Activated CD8-positive, alpha-beta T cell treated with anti-CD3 and anti-CD28 coated beads for 36 hours (primary cell): Measurements from ENCODE around the gene PDHX. TPM values are rescaled to one million over a fixed set of nuclear protein-coding genes. Genes with fewer than 3 reads are reported as not detected.

Experiments used
- ATAC-seq: fragments of 200-7000 bp; cut with Tn5 transposase; one replicate; pipeline ENCODE4 v1.10.0; 2021; ENCODE audit warnings: mild to moderate bottlenecking, moderate library complexity
- CTCF ChIA-PET: fragments of 350-600 bp; sonication (Branson Sonifier 250); formaldehyde crosslinking; loops from one replicate; lab custom pipeline; 2021; ENCODE audit warnings: antibody characterized with exemption; lab: Charles Lee
- POLR2A ChIA-PET: fragments of 350-600 bp; sonication (Branson Sonifier 250); formaldehyde crosslinking; loops from one replicate; lab custom pipeline; 2021; ENCODE audit warnings: antibody characterized with exemption; lab: Charles Lee
- DNase-seq: peaks from one replicate; pipeline ENCODE4 v3.0.0-alpha.2; 2020
- H3K27ac Mint-ChIP-seq: one replicate; pipeline ENCODE4 v1.8.0; 2021; ENCODE audit warnings: mild to moderate bottlenecking, mixed read lengths
- H3K27me3 Mint-ChIP-seq: one replicate; pipeline ENCODE4 v1.8.0; 2021; ENCODE audit warnings: mixed read lengths
- H3K36me3 Mint-ChIP-seq: one replicate; pipeline ENCODE4 v1.8.0; 2021; ENCODE audit warnings: low read depth, mixed read lengths
- H3K4me1 Mint-ChIP-seq: one replicate; pipeline ENCODE4 v1.8.0; 2021; ENCODE audit warnings: low read depth, mixed read lengths
- H3K4me3 Mint-ChIP-seq: one replicate; pipeline ENCODE4 v1.8.0; 2021; ENCODE audit warnings: mild to moderate bottlenecking, moderate library complexity, mixed read lengths
- H3K9me3 Mint-ChIP-seq: one replicate; pipeline ENCODE4 v1.8.0; 2021; ENCODE audit warnings: mixed read lengths
- CTCF ChIP-seq: fragments of 200-600 bp; IDR thresholded peaks from one replicate; pipeline ENCODE4 v1.8.0; 2022; ENCODE audit warnings: antibody characterized with exemption, mild to moderate bottlenecking
- intact Hi-C: fragments of 100-400 bp; cut with micrococcal nuclease; formaldehyde crosslinking; loops from one replicate; pipeline ENCODE4 v1.10.0; 2022
- total RNA-seq, 2 experiments: library from RNA; stranded (reverse); gene quantifications; one replicate each; pipeline ENCODE4 v1.2.3, GENCODE V29; 2021

PDHX gene
- total RNA-seq, 2 experiments from 2014 or later = 37.1 to 37.4 TPM

GRCh38 chr11:35005141-35005780 is 88.8 kb downstream of the PDHX start:
- no peak overlapping the region for H3K4me3 Mint-ChIP-seq
- ChIA-PET CTCF (interaction anchor here (8.3 kb wide), 1 partner anchor 386 kb away, joined by 51 read pairs; no protein-coding TSS in a partner anchor), POLR2A (interaction anchor here (1.2 to 3.0 kb wide), 2 partner anchors 141 to 146 kb away, joined by 4 to 10 read pairs; no protein-coding TSS in a partner anchor)
- peaks cover 59% of the 10 kb centered on the region for H3K4me1 Mint-ChIP-seq
- peaks cover 1% of the 10 kb centered on the region for H3K36me3 Mint-ChIP-seq
- no peaks in the 10 kb centered on the region for H3K27me3 Mint-ChIP-seq
- DNase-seq = no peak
- TF ChIP-seq CTCF = no peak
- no peaks in the 10 kb centered on the region for H3K9me3 Mint-ChIP-seq
- intact Hi-C loops = no loop called here
- no peak overlapping the region for H3K27ac Mint-ChIP-seq
- ATAC-seq = no peak

- peak; percentile 87 for ATAC-seq
- Mint-ChIP-seq H3K27ac (peak overlapping the region; percentile 24), H3K9me3 (no peaks in the 10 kb centered on the region), H3K27me3 (no peaks in the 10 kb centered on the region), H3K4me3 (no peak overlapping the region), H3K4me1 (peaks cover 60% of the 10 kb centered on the region), H3K36me3 (peaks cover 1% of the 10 kb centered on the region)
- TF ChIP-seq CTCF = no peak
- CTCF ChIA-PET = interaction anchor here (0.8 to 1.5 kb wide), 5 partner anchors 40 to 385 kb away, joined by 3 to 6 read pairs (median 5); no protein-coding TSS in a partner anchor
- POLR2A ChIA-PET = interaction anchor here (0.9 to 3.0 kb wide), 6 partner anchors 41 to 159 kb away, joined by 3 to 10 read pairs (median 4); no protein-coding TSS in a partner anchor
- peak; percentile 77 for DNase-seq
- intact Hi-C loops = no loop called here
Measured at GRCh38 chr11:35006389-35007128, 90.1 kb downstream of the PDHX start.

GRCh38 chr11:35007277-35007676 is 90.9 kb downstream of the PDHX start:
- Mint-ChIP-seq H3K27ac (peak overlapping the region; percentile 73), H3K27me3 (no peaks in the 10 kb centered on the region), H3K4me1 (peaks cover 66% of the 10 kb centered on the region), H3K9me3 (no peaks in the 10 kb centered on the region), H3K36me3 (no peaks in the 10 kb centered on the region), H3K4me3 (no peak overlapping the region)
- ATAC-seq = peak; percentile 28
- intact Hi-C loops = no loop called here
- ChIA-PET POLR2A (interaction anchor here (0.5 to 3.0 kb wide), 5 partner anchors 37 to 158 kb away, joined by 3 to 10 read pairs (median 3); no protein-coding TSS in a partner anchor), CTCF (interaction anchor here (0.8 to 1.5 kb wide), 4 partner anchors 35 to 384 kb away, joined by 3 to 6 read pairs (median 4); no protein-coding TSS in a partner anchor)
- DNase-seq = no peak
- TF ChIP-seq CTCF = no peak

DNA sequence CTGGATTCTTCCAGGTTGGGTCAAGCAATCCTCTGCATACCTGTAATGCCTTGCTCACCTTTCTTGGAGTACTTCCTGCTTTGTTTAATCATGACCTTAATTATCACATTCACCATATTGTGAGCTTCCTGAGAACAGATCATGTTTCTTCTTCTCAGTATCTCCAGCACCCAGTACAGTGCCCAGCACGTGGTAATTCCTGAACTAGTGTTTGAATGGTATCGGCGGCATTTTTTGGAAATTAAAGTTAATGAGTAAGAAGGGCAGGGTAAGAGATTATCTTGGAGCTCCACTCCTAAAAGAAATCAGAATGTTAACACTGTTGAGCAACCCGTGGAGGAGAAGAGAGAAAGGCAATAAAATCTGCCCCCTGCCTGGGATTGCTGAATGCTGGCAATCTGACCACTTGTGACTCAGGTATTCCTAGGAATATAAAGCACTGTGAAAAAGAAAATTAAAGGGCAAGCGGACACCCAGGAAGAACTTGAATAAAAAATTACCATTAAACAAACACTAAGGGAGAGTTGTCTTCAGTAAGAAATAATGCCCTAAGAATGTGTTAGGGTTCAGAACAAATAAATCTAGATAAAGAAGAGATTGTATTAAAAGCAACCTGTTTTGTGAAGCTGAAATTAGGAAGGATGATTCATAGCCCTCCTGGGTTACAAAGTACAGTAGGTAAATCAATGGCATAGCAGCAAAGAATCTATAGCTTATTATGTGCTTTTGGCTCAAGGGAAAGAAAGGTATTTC is 92.9 kb downstream of the PDHX start:
- ATAC-seq = no peak
- intact Hi-C loops = no loop called here
- H3K27ac Mint-ChIP-seq = no peak overlapping the region
- no peak for DNase-seq
- ChIA-PET POLR2A (interaction anchor here (0.6 to 1.3 kb wide), 4 partner anchors 130 to 169 kb away, joined by 3 read pairs; partner anchors contain the start of gene CD44), CTCF (interaction anchor here (1.1 to 2.0 kb wide), 4 partner anchors 23 to 166 kb away, joined by 3 to 6 read pairs (median 3); no protein-coding TSS in a partner anchor)
- peaks cover 69% of the 10 kb centered on the region for H3K4me1 Mint-ChIP-seq
- no peak overlapping the region for H3K4me3 Mint-ChIP-seq
- H3K36me3 Mint-ChIP-seq = no peaks in the 10 kb centered on the region
- no peaks in the 10 kb centered on the region for H3K9me3 Mint-ChIP-seq
- no peak for TF ChIP-seq CTCF
- no peaks in the 10 kb centered on the region for H3K27me3 Mint-ChIP-seq
